Measurements from ENCODE around the gene ITGB7.

The ITGB7 gene

GRCh38 chr12:53207042-53207441 lies at the start of gene ITGB7:
Gene ITGB7 (minus strand): TSS chr12:53207251. CDS start chr12:53200443, 6,808 bp downstream.
- DNase-seq (ENCODE audit: low read depth) = no peak

DNA sequence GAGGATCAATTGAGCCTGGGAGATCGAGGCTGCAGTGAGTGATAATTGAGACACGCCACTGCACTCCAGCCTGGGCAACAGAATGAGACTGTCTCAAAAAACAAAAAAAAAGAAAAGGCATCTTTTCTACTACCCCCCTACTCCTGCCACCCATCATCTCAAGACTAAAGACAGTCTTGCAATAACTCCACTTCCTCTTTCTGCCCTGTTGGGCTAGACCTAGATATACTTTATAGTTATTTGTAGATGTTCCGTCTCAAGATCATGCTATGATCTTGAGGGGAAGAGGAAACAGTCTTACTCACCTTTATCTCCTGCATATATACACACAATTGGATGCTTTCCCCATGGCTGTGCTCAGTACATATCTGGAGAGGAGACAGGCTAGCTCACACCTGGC lies 48.9 kb upstream of the ITGB7 start:
- no peak for DNase-seq (ENCODE audit: low read depth)

- no peak for DNase-seq (ENCODE audit: low read depth)
Measured at GRCh38 chr12:53254816-53255545, 47.9 kb upstream of the ITGB7 start.

- no peak for DNase-seq (ENCODE audit: low read depth)
Measured at GRCh38 chr12:53253298-53253697, 46.2 kb upstream of the ITGB7 start.

- DNase-seq (ENCODE audit: low read depth) = no peak
Measured at GRCh38 chr12:53252349-53252916, 45.4 kb upstream of the ITGB7 start.

- DNase-seq (ENCODE audit: low read depth) = no peak
Measured at GRCh38 chr12:53251477-53252348, 44.7 kb upstream of the ITGB7 start.

DNA sequence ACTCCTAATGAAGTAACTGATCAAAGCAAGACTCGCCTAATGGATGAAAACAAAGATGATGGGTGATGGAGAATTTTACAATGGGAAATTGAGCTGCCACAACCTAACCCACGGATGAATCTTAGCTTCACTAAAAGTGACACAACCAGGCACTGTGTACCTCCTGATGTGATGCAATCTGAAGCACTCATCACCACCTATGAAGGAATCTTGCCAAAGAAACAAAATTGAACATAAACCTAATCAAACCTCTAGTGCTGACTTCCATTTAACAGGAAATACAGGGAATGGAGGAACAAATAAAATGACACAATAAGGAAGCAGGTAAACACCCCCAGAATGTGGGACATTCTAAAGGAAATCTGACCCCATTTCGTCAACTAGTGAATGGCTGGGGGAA lies 38.2 kb upstream of the ITGB7 start:
- no peak for DNase-seq (ENCODE audit: low read depth)

- no peak for DNase-seq (ENCODE audit: low read depth)
Measured at GRCh38 chr12:53244337-53244736, 37.3 kb upstream of the ITGB7 start.

GRCh38 chr12:53241623-53242412 lies 34.8 kb upstream of the ITGB7 start:
- no peak for DNase-seq (ENCODE audit: low read depth)

DNA sequence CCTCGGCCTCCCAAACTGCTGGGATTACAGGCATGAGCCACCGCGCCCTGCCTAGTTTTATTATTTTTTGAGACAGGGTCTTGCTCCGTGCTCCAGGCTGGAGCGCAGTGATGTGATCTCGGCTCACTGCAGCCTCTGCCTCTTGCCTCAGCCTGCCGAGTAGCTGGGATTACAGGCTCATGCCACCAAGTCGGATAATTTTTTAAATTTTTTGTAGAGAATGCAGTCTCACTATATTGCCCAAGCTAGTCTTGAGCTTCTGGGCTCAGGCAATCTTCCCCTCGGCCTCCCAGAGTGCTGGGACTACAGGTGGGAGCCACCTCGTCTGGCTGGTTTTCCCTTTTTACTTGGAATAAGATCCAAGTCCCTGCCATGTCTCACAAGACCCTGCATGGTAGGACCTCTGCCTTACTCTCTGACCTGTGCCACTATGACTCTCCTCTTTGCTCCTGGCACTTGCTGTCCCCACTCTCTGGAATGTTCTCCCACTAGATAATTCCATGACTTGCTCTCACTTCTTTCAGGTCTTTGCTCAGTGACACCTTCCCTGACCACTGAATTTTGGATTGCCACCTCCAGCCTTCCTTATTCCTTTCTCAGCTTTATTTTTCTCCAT lies 32.7 kb upstream of the ITGB7 start:
- no peak for DNase-seq (ENCODE audit: low read depth)

DNA sequence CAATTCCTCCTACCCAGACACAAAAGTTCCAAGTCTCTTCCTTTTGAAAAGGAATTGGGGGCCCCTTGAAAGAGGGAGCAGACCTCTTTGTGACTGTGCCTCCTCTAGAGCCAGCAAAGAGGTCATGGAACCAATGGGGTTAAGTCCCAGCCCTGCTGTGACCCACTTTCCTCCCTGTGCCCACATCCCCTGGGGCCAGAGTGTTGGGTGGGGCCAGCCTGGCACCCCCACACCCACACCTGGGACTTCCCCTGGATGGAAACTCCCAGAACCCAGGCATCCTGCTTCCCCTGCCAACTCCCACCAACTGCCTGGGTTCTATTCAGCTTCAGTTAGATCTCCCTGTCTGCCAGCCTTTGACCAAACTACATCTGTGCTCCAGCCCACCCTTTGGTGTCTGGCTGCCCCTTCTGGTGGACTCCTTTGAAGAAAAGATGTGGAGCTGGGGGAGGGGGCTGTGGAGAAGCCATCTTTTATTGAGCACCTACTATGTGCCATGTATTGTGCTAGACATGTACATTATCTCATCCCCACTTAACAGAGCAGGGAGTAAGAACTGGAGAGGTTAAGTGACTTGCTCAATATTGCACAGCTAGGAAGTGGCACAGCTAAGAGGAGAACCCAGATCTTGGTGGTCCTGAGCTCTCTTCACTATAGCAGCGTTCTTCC lies 29.5 kb upstream of the ITGB7 start:
- no peak for DNase-seq (ENCODE audit: low read depth)

DNA sequence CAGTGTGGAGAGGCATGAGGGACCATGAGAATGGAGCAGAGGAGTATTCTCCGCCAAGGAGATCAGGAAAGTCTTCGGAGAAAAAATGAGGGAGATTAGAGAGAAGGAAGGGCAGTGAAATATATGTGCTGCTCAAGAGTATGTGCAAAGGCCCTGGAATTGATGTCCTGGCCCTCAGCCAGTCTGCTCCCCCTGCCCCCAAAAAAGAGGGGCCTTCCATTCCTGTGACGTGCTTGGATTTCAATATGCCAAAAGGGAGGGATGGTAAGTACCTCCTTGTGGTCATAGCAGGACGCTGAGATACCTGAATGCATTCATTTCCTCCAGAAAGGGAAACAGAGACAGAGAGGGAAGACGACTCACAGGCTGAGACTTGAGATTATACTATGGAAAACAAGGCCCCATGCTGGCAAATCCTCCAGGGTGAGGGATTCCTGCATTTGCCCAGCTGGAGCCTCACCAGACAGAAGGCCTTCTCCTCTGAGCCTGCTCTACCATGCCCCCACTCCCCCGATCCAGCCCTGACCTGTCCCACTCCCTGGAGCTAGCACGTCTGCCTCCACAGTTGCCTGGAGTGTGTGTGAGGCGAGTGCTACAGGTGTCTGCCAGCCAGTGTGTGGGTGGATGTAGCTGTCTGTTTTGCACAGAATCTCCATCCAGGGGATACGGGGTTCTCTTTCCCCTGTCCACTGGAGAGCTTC lies 28.8 kb upstream of the ITGB7 start:
- no peak for DNase-seq (ENCODE audit: low read depth)

DNA sequence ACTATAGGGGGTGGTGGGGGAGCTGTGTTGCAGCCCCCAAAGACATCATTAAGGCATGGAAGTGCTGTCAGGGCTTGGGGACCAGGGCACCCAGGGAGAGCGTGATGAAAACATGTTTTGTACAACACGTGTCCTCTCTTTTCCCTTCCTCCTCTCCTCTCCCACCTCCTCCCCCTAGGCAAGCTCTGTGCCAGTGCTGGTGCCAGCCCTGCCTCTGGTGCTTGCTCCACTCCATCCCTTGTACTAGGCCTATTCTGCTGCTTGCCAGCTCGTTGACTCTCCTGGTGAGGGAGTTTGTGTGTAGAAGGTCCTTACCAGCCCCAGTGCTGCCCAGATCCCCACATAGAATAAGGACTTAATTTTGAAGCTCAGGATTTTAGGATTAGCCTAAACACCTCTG lies 28.1 kb upstream of the ITGB7 start:
- DNase-seq (ENCODE audit: low read depth) = no peak

DNA sequence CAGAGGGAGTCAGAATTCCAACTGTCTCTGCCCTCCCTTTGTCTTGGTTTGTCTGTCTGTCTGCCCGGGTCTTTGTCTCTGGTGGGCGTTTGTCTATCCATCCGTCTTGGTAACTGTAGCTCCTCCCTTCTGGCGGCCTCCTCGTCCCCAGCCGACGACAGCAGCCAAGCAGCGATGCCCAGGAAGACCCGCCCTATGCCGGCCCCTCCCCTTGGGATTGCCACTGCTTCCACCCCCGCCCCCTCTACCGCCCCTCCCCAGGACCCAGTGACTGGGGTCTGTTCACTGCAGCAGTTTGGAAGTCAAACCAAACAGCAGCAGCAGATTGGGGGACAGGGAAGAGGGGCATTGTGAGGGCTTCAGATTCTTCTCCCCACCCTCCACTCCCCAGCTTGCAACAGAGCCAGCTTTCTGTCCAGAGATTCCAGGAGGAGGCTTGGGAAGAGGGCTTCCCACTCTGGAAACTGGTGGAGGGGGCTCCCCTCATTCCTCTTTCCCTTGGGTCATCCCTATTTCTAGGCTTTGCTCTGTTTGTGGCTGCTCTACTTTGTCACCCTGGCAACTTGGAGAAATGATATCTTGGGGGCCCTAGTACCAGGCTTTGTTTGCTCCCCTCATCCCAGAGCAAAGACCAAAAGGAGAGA lies 27.3 kb upstream of the ITGB7 start:
- no peak for DNase-seq (ENCODE audit: low read depth)

DNA sequence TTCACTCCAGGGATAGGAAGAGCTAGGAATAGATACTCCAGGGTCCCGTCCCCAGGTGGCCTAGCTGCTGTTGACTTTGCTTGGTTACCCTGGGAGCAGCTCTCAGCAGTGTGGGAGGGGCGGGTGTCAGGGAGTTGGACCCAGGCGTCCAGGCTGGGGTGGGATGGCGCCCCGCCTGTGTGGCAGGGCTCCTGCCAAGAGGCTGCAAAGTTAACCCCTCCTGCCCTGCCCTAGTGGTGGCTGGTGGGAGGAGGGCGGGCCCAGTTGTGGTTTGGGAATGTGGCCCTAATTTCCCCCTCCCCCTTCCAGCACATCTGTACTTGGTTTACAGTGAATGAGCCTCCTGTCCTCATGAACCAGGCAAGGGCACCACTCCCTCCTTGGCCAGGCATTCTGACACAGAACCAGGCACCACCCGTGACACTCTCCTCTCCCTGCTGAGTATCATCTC lies 26.6 kb upstream of the ITGB7 start:
- DNase-seq (ENCODE audit: low read depth) = no peak

- no peak for DNase-seq (ENCODE audit: low read depth)
Measured at GRCh38 chr12:53232646-53233461, 25.8 kb upstream of the ITGB7 start.

GRCh38 chr12:53231921-53232645 lies 25.0 kb upstream of the ITGB7 start, which contains the start of gene RARG:
Gene RARG (minus strand): TSS chr12:53232209. CDS start chr12:53227545, 4,664 bp downstream.
- DNase-seq (ENCODE audit: low read depth) = no peak

GRCh38 chr12:53231671-53231920 lies 24.5 kb upstream of the ITGB7 start:
- no peak for DNase-seq (ENCODE audit: low read depth)

Data from non-pigmented ciliary epithelial cell (primary cell).